ENCODE results near the gene CDCA4.

- TF ChIP-seq, protein P1, sequence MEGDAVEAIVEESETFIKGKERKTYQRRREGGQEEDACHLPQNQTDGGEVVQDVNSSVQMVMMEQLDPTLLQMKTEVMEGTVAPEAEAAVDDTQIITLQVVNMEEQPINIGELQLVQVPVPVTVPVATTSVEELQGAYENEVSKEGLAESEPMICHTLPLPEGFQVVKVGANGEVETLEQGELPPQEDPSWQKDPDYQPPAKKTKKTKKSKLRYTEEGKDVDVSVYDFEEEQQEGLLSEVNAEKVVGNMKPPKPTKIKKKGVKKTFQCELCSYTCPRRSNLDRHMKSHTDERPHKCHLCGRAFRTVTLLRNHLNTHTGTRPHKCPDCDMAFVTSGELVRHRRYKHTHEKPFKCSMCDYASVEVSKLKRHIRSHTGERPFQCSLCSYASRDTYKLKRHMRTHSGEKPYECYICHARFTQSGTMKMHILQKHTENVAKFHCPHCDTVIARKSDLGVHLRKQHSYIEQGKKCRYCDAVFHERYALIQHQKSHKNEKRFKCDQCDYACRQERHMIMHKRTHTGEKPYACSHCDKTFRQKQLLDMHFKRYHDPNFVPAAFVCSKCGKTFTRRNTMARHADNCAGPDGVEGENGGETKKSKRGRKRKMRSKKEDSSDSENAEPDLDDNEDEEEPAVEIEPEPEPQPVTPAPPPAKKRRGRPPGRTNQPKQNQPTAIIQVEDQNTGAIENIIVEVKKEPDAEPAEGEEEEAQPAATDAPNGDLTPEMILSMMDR (IDR thresholded peaks at IDR 0.05; ENCODE audit: low read length): no peak
- TF ChIP-seq EZH2 (IDR thresholded peaks at IDR 0.05; ENCODE audit: borderline replicate concordance, low read length): no peak
Observed at GRCh38 chr14:104996483-104996882, 24.4 kb downstream of the CDCA4 start.
